Measurements from ENCODE around the gene SIAH3.

The SIAH3 gene

DNA sequence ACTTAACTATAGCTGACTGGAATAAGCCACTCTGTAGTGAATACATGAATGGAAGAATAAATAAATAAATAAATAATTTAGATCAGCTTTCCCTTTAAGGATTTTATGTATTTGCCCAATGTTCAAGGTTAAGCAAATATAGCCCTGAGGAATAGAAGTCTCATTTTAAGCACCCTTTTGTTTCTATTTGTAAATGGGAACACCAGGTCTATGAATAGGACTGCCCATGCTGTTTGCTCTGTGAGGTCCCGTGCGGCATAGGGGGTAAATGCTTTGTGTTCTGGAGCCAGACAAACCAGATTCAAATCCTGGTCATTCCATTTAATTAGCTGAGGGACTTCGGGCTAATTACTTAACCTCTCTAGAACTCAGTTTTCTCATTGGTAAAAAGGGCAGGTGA, 120.1 kb downstream of the SIAH3 start:
- no peak for DNase-seq

- DNase-seq = no peak
Measured at GRCh38 chr13:45728759-45729158, 122.8 kb downstream of the SIAH3 start.
